T-helper 1 cell treated with Interleukin-12 subunit alpha and Interleukin-12 subunit beta and Interleukin-4 antibody, amounts not matched to agents 30 μg/mL and 1 μg/mL, for 36 hours (primary cell): ENCODE results near the gene KIRREL3.
"Not testable (repeated sequence)": the region's sequence is repeated elsewhere in the genome, so short reads cannot be mapped to it uniquely, and the experiment has no call there.

ENCODE experiments used
- H3K27ac Mint-ChIP-seq: one replicate; pipeline ENCODE4 v1.8.0; 2021; ENCODE audit warnings: mild to moderate bottlenecking, mixed read lengths
- H3K27me3 Mint-ChIP-seq: one replicate; pipeline ENCODE4 v1.8.0; 2021; ENCODE audit warnings: low read depth, mixed read lengths
- H3K36me3 Mint-ChIP-seq: one replicate; pipeline ENCODE4 v1.8.0; 2021; ENCODE audit warnings: low read depth, mixed read lengths
- H3K4me1 Mint-ChIP-seq: one replicate; pipeline ENCODE4 v1.8.0; 2021; ENCODE audit warnings: low read depth, mixed read lengths
- H3K4me3 Mint-ChIP-seq: one replicate; pipeline ENCODE4 v1.8.0; 2021; ENCODE audit warnings: mild to moderate bottlenecking, moderate library complexity, mixed read lengths
- H3K9me3 Mint-ChIP-seq: one replicate; pipeline ENCODE4 v1.8.0; 2021; ENCODE audit warnings: mixed read lengths

Gene KIRREL3

GRCh38 chr11:126403658-126404057, 596.9 kb downstream of the KIRREL3 start:
- Mint-ChIP-seq H3K4me3 (no peak overlapping the region), H3K27ac (no peak overlapping the region), H3K4me1 (no peaks in the 10 kb centered on the region), H3K9me3 (no peaks in the 10 kb centered on the region), H3K27me3 (no peaks in the 10 kb centered on the region), H3K36me3 (no peaks in the 10 kb centered on the region)

DNA sequence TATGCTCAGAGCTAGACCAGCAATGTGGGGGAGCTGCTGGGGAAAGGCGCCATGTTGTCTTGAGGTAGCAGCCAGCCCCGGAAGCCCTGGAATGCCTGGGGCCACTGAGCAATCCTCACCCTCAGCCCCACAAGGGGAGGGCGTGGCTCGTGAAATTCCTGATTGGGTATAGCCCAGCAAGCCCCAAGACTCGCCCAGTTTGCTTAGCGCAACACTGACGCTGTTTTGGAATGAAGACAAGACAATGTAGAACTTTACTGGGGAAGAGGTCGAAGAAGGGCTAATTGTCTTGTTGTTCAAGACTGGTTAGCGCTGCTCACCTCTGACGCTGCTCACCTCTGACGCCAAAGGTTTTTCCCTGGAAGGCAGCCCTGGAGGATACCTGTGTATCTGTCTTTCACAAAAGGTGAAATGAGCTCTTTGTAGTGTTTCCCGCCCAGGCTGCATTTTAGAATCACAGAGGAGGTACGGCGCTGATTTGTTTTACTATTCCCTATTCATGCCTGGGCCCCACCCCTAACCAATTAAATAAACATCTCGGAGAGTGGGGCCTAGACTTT, 597.5 kb downstream of the KIRREL3 start:
- no peak overlapping the region for H3K4me3 Mint-ChIP-seq
- no peak overlapping the region for H3K27ac Mint-ChIP-seq
- H3K36me3 Mint-ChIP-seq = no peaks in the 10 kb centered on the region
- no peaks in the 10 kb centered on the region for H3K27me3 Mint-ChIP-seq
- H3K4me1 Mint-ChIP-seq = no peaks in the 10 kb centered on the region
- H3K9me3 Mint-ChIP-seq = no peaks in the 10 kb centered on the region

- no peaks in the 10 kb centered on the region for H3K36me3 Mint-ChIP-seq
- no peak overlapping the region for H3K27ac Mint-ChIP-seq
- H3K4me3 Mint-ChIP-seq = no peak overlapping the region
- no peaks in the 10 kb centered on the region for H3K9me3 Mint-ChIP-seq
- H3K4me1 Mint-ChIP-seq = no peaks in the 10 kb centered on the region
- H3K27me3 Mint-ChIP-seq = no peaks in the 10 kb centered on the region
These were observed 600.1 kb downstream of the KIRREL3 start for GRCh38 chr11:126400479-126400878.

- no peak overlapping the region for H3K4me3 Mint-ChIP-seq
- no peaks in the 10 kb centered on the region for H3K36me3 Mint-ChIP-seq
- no peaks in the 10 kb centered on the region for H3K4me1 Mint-ChIP-seq
- no peak overlapping the region for H3K27ac Mint-ChIP-seq
- H3K27me3 Mint-ChIP-seq = no peaks in the 10 kb centered on the region
- no peaks in the 10 kb centered on the region for H3K9me3 Mint-ChIP-seq
These were observed 600.6 kb downstream of the KIRREL3 start for GRCh38 chr11:126400019-126400418.

DNA sequence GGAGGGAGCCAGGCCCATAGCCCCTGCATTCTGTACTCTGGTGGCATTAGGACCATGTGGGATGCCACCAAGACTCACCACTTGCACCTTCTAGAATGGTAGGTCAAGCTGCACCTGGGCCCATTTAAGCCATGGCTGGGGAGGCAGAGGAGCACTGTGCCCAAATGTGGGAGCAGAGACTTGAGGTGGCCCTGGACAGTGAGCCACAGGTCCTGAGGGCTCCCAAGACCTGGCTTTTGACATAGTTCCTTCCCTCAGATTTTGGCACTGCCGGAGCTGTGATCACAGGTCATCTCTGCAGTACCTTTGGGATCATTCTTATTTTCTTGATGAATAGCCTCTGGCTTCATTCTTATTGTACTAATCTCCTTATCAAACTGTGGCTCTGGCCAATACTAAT, 601.8 kb downstream of the KIRREL3 start:
- Mint-ChIP-seq H3K36me3 (no peaks in the 10 kb centered on the region), H3K4me1 (no peaks in the 10 kb centered on the region), H3K27me3 (no peaks in the 10 kb centered on the region), H3K27ac (no peak overlapping the region), H3K9me3 (no peaks in the 10 kb centered on the region), H3K4me3 (no peak overlapping the region)

DNA sequence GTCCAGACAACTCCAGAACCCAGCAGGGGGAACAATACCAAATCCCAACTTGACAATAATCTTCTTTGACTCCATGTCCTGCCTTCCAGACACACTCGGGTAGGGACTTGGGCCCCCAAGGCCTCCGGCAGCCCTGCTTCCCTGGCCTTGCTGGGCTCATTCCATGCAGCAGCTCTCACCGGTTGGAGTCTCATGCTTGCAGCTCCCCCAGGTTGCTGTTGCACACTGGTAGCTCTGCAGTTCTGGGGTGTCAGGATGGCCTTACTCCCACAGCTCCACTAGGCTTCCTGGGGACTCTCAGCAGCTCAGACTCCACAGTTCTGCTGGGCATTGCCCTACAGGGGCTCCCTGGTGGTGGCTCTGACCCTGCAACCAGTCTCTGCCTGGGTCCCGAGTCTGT, 602.3 kb downstream of the KIRREL3 start:
- Mint-ChIP-seq H3K27ac (no peak overlapping the region), H3K27me3 (no peaks in the 10 kb centered on the region), H3K9me3 (no peaks in the 10 kb centered on the region), H3K36me3 (no peaks in the 10 kb centered on the region), H3K4me3 (no peak overlapping the region), H3K4me1 (no peaks in the 10 kb centered on the region)

- Mint-ChIP-seq H3K4me3 (no peak overlapping the region), H3K27ac (no peak overlapping the region), H3K9me3 (no peaks in the 10 kb centered on the region), H3K36me3 (no peaks in the 10 kb centered on the region), H3K4me1 (no peaks in the 10 kb centered on the region), H3K27me3 (no peaks in the 10 kb centered on the region)
These were observed 603.6 kb downstream of the KIRREL3 start for GRCh38 chr11:126396965-126397364.

- not testable (repeated sequence) for H3K9me3 Mint-ChIP-seq, H3K4me1 Mint-ChIP-seq, H3K36me3 Mint-ChIP-seq, H3K4me3 Mint-ChIP-seq, H3K27me3 Mint-ChIP-seq, H3K27ac Mint-ChIP-seq
These were observed 604.3 kb downstream of the KIRREL3 start for GRCh38 chr11:126396266-126396665.

DNA sequence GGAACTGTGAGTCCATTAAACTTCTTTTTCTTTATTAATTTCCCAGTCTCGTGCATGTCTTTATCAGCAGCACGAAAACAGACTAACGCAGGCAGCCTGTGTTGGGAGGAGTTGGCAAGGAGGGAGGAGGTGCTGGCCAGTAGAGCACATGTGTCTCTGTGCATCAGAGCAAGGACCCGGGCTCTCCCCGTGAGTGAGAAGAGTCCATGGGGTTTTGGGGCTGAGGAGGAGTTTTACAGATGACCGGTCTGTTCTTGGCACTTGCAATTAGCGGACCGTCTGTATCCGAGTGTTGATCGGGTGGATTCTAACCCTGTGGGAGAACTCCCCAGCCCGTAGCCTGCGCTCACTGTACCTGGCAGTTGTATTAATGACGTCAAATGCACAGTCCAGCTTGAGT, 604.8 kb downstream of the KIRREL3 start:
- H3K4me1 Mint-ChIP-seq, H3K36me3 Mint-ChIP-seq, H3K27ac Mint-ChIP-seq: not testable (repeated sequence)

DNA sequence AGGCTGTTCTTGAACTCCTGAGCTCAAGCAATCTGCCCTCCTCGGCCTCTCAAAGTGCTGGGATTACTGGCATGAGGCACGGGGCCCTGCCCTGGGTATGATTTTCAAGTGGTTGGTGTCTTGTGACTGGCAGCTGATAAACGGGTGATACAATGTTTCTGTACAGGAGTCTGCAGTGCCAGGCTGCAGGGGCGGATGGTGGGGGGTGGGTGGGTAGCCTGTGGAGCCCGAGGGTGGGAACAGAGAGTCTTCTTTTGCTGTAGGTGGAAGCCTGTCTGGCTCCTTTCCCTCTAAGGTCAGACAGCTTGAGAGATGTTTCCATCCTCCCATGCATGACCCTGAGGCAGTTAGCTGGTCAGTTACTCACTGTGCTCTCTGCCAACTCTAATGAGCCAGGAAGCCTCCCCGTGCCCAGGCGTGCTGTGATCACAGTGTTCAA, 605.9 kb downstream of the KIRREL3 start:
- H3K4me1 Mint-ChIP-seq, H3K27ac Mint-ChIP-seq, H3K9me3 Mint-ChIP-seq, H3K36me3 Mint-ChIP-seq, H3K27me3 Mint-ChIP-seq, H3K4me3 Mint-ChIP-seq: not testable (repeated sequence)

More for the DNA sequence above, 604.8 kb downstream of the KIRREL3 start:
- H3K4me3 Mint-ChIP-seq, H3K27me3 Mint-ChIP-seq, H3K9me3 Mint-ChIP-seq: not testable (repeated sequence)

DNA sequence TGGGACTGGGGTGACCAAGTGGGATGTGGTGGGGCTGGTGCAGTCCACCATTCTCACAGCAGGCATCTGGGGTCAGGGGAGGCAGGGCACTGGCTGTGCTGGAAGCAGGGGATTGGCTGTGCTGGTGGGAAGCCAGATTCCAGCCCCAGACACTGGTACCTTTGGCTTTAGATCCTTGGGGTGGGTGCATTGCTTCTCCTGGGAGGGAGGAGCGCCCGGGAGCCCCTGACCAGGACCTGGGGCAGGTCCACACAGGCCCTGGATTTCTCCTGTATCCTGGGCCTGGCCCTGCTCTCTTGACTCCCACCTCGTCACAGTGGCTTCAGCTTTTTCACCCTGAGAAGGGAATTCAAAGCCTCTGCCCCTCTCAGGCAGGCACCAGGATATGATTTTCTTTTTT, 606.5 kb downstream of the KIRREL3 start:
- no peak overlapping the region for H3K4me3 Mint-ChIP-seq
- no peaks in the 10 kb centered on the region for H3K27me3 Mint-ChIP-seq
- H3K27ac Mint-ChIP-seq = no peak overlapping the region
- no peaks in the 10 kb centered on the region for H3K36me3 Mint-ChIP-seq
- H3K4me1 Mint-ChIP-seq = no peaks in the 10 kb centered on the region
- no peaks in the 10 kb centered on the region for H3K9me3 Mint-ChIP-seq

GRCh38 chr11:126393143-126393542, 607.4 kb downstream of the KIRREL3 start:
- Mint-ChIP-seq H3K27me3 (no peaks in the 10 kb centered on the region), H3K4me1 (no peaks in the 10 kb centered on the region), H3K9me3 (no peaks in the 10 kb centered on the region), H3K4me3 (no peak overlapping the region), H3K27ac (no peak overlapping the region), H3K36me3 (no peaks in the 10 kb centered on the region)

GRCh38 chr11:126392633-126393013, 607.9 kb downstream of the KIRREL3 start:
- no peak overlapping the region for H3K4me3 Mint-ChIP-seq
- H3K27me3 Mint-ChIP-seq = no peaks in the 10 kb centered on the region
- no peaks in the 10 kb centered on the region for H3K4me1 Mint-ChIP-seq

DNA sequence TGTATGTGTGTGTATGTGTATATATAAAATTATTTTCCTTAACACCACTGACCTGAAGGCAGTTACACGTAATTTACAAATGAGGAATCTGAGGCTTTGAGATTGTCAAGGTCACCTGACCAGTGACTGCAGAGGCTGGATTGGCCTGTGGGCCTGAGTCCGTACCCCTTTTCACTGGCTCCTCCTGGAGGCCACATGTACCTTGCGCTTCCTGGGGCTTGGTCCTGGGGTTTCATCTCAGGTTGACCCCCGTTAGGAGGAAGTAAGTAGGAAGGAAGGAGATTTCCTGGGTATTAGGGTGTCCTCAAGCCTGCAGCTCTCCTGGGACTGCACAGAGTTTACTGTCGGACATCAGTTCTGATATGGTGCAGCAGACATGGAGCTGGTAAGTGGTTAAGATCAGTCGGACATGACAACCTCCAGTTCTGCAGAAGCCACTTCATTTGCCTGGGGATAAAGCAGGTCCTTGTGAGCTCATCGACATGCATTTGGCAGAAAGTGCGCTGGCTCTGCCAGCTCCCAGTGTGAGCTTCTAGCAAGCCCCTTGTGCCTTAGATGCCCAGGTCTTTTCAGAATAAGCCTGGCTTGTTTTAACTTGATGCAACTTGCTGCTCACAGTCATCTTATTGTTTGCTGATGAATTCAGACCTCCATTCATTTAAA, 608.5 kb downstream of the KIRREL3 start:
- H3K36me3 Mint-ChIP-seq = no peaks in the 10 kb centered on the region
- no peaks in the 10 kb centered on the region for H3K4me1 Mint-ChIP-seq
- no peak overlapping the region for H3K27ac Mint-ChIP-seq
- H3K4me3 Mint-ChIP-seq = no peak overlapping the region
- no peaks in the 10 kb centered on the region for H3K27me3 Mint-ChIP-seq
- H3K9me3 Mint-ChIP-seq = no peaks in the 10 kb centered on the region

More at GRCh38 chr11:126392633-126393013, 607.9 kb downstream of the KIRREL3 start:
- no peak overlapping the region for H3K27ac Mint-ChIP-seq
- H3K9me3 Mint-ChIP-seq = no peaks in the 10 kb centered on the region
- H3K36me3 Mint-ChIP-seq = no peaks in the 10 kb centered on the region

- Mint-ChIP-seq H3K4me3 (no peak overlapping the region), H3K27ac (no peak overlapping the region), H3K36me3 (no peaks in the 10 kb centered on the region), H3K27me3 (no peaks in the 10 kb centered on the region), H3K4me1 (peaks cover 6% of the 10 kb centered on the region), H3K9me3 (no peaks in the 10 kb centered on the region)
These were observed 609.1 kb downstream of the KIRREL3 start for GRCh38 chr11:126391286-126391954.
